K562 (cell line): ENCODE data around the gene GATM. TPM values are rescaled to one million over a fixed set of nuclear protein-coding genes. Genes with fewer than 3 reads are reported as not detected.

Source experiments
- ATAC-seq: fragments of 200-7000 bp; cut with Tn5 transposase; 3 replicates; pipeline ENCODE4 v1.9.1; 2020; ENCODE audit warnings: moderate library complexity
- BruUV-seq: library from RNA; stranded (reverse); fragments of 400-500 nt; replicated peaks from 2 replicates; lab custom pipeline; 2021; lab: Mats Ljungman, UMichigan
- CTCF ChIA-PET: fragments of 300-600 bp; formaldehyde crosslinking; extraction: SDS; loops from one replicate; lab custom pipeline; 2021; ENCODE audit warnings: low intra/inter-chr PET ratio; lab: Yijun Ruan, JAX
- POLR2A ChIA-PET: fragments of 300-600, 350-650 bp; sonication (Branson Sonifier 250); formaldehyde crosslinking; extraction: SDS; loops from one replicate; lab custom pipeline; 2021; ENCODE audit warnings: antibody characterized with exemption, inconsistent platforms; lab: Yijun Ruan, JAX
- DNase-seq, 4 experiments: peaks; one replicate each; pipeline versions ENCODE4 v3.0.0 to v3.0.0-alpha.2; 2011 to 2018; ENCODE audit warnings: low spot score in 3 of 4, mixed read lengths in 3 of 4; ENCODE audit errors: extremely low read depth in 1 of 4
- FAIRE-seq: peaks from 2 replicates; lab custom pipeline; 2011; peaks lifted over from hg19 to GRCh38; lab: Jason Lieb, UNC
- H2AFZ ChIP-seq: 2 replicates; pipeline ENCODE4 v1.6.0; 2011; ENCODE audit warnings: low read depth, low read length, control low read depth, inconsistent platforms
- H3K27ac ChIP-seq: fragments of 200-600 bp; 3 replicates; pipeline ENCODE4 v1.8.0; 2011; ENCODE audit warnings: low read depth, mild to moderate bottlenecking, control low read depth, inconsistent platforms, low read length, moderate library complexity, mixed read lengths; ENCODE audit errors: extremely low read depth
- H3K27me3 ChIP-seq, 2 experiments: fragments of 300-600 bp in 1 of 2; 2 replicates in 1 of 2; 3 replicates in 1 of 2; pipeline versions ENCODE4 v1.6.0 to v1.8.0; 2011; ENCODE audit warnings: inconsistent platforms in 2 of 2, low read length in 2 of 2, mild to moderate bottlenecking in 1 of 2, mixed read lengths in 1 of 2, moderate library complexity in 1 of 2; ENCODE audit not compliant: control insufficient read depth in 2 of 2, insufficient read depth in 2 of 2
- H3K36me3 ChIP-seq: fragments of 300-600 bp; 3 replicates; pipeline ENCODE4 v1.8.0; 2011; ENCODE audit warnings: mild to moderate bottlenecking, low read length, inconsistent platforms; ENCODE audit not compliant: control insufficient read depth, insufficient read depth
- H3K4me1 ChIP-seq, 2 experiments: fragments of 200-600 bp in 1 of 2; replicated peaks in 1 of 2; 2 replicates in 1 of 2; 3 replicates in 1 of 2; pipeline versions ENCODE4 v1.5.1 to v1.8.0; 2011; ENCODE audit warnings: inconsistent platforms in 2 of 2, low read length in 2 of 2, mild to moderate bottlenecking in 1 of 2, mixed read lengths in 1 of 2, moderate library complexity in 1 of 2; ENCODE audit not compliant: control insufficient read depth in 2 of 2, insufficient read depth in 2 of 2
- H3K4me2 ChIP-seq: 2 replicates; pipeline ENCODE4 v1.6.1; 2011; ENCODE audit warnings: low read length, control low read depth, inconsistent platforms, mixed read lengths; ENCODE audit not compliant: insufficient read depth
- H3K4me3 ChIP-seq: fragments of 200-600 bp; sonication (generic), shearing (Covaris generic); 2 replicates; pipeline ENCODE4 v1.5.1; 2016; ENCODE audit warnings: control low read depth, inconsistent platforms
- H3K79me2 ChIP-seq: fragments of 200-600 bp; 3 replicates; pipeline ENCODE4 v1.8.0; 2011; ENCODE audit warnings: low read length, inconsistent platforms; ENCODE audit not compliant: control insufficient read depth, insufficient read depth
- H3K9ac ChIP-seq, 2 experiments: 2 replicates each; pipeline versions ENCODE4 v1.6.0 to v1.6.1; 2011; ENCODE audit warnings: low read depth in 2 of 2, low read length in 2 of 2, control low read depth in 1 of 2, inconsistent platforms in 1 of 2, mild to moderate bottlenecking in 1 of 2, mixed read lengths in 1 of 2; ENCODE audit not compliant: insufficient read depth in 1 of 2
- H3K9me1 ChIP-seq: one replicate; pipeline ENCODE4 v1.6.0; 2011; ENCODE audit warnings: inconsistent platforms, mild to moderate bottlenecking, low read length, moderate library complexity; ENCODE audit not compliant: control insufficient read depth, insufficient read depth
- H3K9me3 ChIP-seq: replicated peaks from 2 replicates; pipeline ENCODE4 v1.5.1; 2011; ENCODE audit warnings: low read depth, low read length, inconsistent platforms; ENCODE audit not compliant: control insufficient read depth, insufficient read depth
- H4K20me1 ChIP-seq: replicated peaks from 2 replicates; pipeline ENCODE4 v1.6.1; 2011; ENCODE audit warnings: low read length, inconsistent platforms, mixed read lengths; ENCODE audit not compliant: control insufficient read depth, insufficient read depth
- C11orf30 ChIP-seq: fragments of 450-650 bp; IDR thresholded peaks from 2 replicates; pipeline ENCODE4 v1.6.1; 2016; ENCODE audit warnings: low read depth, mild to moderate bottlenecking
- ETS2 ChIP-seq: IDR thresholded peaks from 2 replicates; pipeline ENCODE4 v1.6.1; 2016; ENCODE audit warnings: borderline replicate concordance, missing genetic modification characterization, mild to moderate bottlenecking, moderate library complexity, missing compliant biosample characterization; ENCODE audit not compliant: poor library complexity, severe bottlenecking
- MAFF ChIP-seq: IDR thresholded peaks from 2 replicates; pipeline ENCODE4 v1.6.1; 2012; ENCODE audit warnings: low read length, improper control_type of control experiment
- MAFG ChIP-seq: fragments of 450-650 bp; conservative IDR thresholded peaks from 2 replicates; pipeline ENCODE4 v1.6.1; 2016; ENCODE audit warnings: missing genetic modification characterization, missing compliant biosample characterization
- MAFK ChIP-seq: IDR thresholded peaks from 2 replicates; pipeline ENCODE4 v1.6.1; 2011; ENCODE audit warnings: low read length, improper control_type of control experiment
- SRSF1 ChIP-seq: fragments of 200-400 bp; formaldehyde crosslinking; IDR thresholded peaks from 2 replicates; pipeline ENCODE4 v1.6.1; 2017; ENCODE audit warnings: mild to moderate bottlenecking, low read depth, low read length, moderate library complexity
- ZNF316 ChIP-seq: fragments of 450-650 bp; IDR thresholded peaks from 2 replicates; pipeline ENCODE4 v1.6.1; 2016
- WGBS: fragments of 100-300 bp; shearing (Covaris generic); methylation state at CpG from one replicate; pipeline ENCODE4 v1.1.6; 2016; ENCODE audit warnings: low coverage, mixed read lengths; ENCODE audit not compliant: insufficient coverage; ENCODE audit errors: missing lambda C conversion rate; 5-methylcytosine and 5-hydroxymethylcytosine counted together
- in situ Hi-C: fragments of 300-500 bp; cut with MboI; formaldehyde crosslinking; loops from 4 replicates; pipeline ENCODE4 v1.15.0; 2018; ENCODE audit warnings: inconsistent platforms, mixed read lengths
- intact Hi-C: fragments of 100-400 bp; cut with micrococcal nuclease; formaldehyde crosslinking; loops from 2 replicates; pipeline ENCODE4 v1.14.2; 2022
- polyA plus RNA-seq, 8 experiments: library from polyadenylated mRNA; depleted of rRNA in 4 of 8; stranded (reverse) in 5 of 8; unstranded in 3 of 8; fragments of >200 nt; fragmentation: Nextera tagmentation in 2 of 8; fragmentation: Illumina TruSeq in 1 of 8; extraction: Ambion mirVana in 2 of 8; extraction: Trizol in 1 of 8; gene quantifications; 2 replicates each; pipeline versions ENCODE4 v1.2.1 to v1.2.3, GENCODE V29; 2011 to 2014; ENCODE audit warnings: inconsistent platforms in 1 of 8, missing spikeins in 1 of 8
- total RNA-seq, 7 experiments: library from RNA; depleted of rRNA in 6 of 7; stranded (reverse); fragments of >200 nt in 6 of 7; fragmentation: Illumina TruSeq in 2 of 7; extraction: Trizol in 2 of 7; gene quantifications; 2 replicates each; pipeline versions ENCODE4 v1.2.1 to v1.2.3, GENCODE V29; 2011 to 2021; ENCODE audit warnings: low replicate concordance in 1 of 7

GATM gene
- total and polyA plus RNA-seq, 9 of the 15 experiments (the other 6 are each of a cell fraction or from before 2014, with no cell fraction given), result 0.11 to 1.1 (median 0.65) TPM

- POLR2A ChIA-PET, result no interaction called here
- CTCF ChIA-PET, result no interaction called here
- Histone ChIP-seq H3K27me3 (no peaks in the 10 kb centered on the region), H3K4me1 (peaks cover 7 to 9% of the 10 kb centered on the region in 2 experiments; a peak in 1 of 5 replicates), H3K9me1 (no peaks in the 10 kb centered on the region), H3K9me3 (no peaks in the 10 kb centered on the region), H3K4me2 (no peak overlapping the region), H4K20me1 (no peaks in the 10 kb centered on the region), H2AFZ (no peak overlapping the region), H3K27ac (no peak overlapping the region), H3K9ac (no peak overlapping the region), H3K79me2 (peaks cover 32% of the 10 kb centered on the region), H3K36me3 (peaks cover 68% of the 10 kb centered on the region), H3K4me3 (no peak overlapping the region)
- FAIRE-seq (no peak), ATAC-seq (no peak), DNase-seq (no peak)
- no peak for TF ChIP-seq ETS2
- TF ChIP-seq MAFF, result peak; percentile 69
- TF ChIP-seq SRSF1, result no peak
- peak; percentile 37; the same call in 1 of the 2 replicates for TF ChIP-seq MAFK
- TF ChIP-seq C11orf30, result peak; percentile 69
- peak; percentile 80 for TF ChIP-seq ZNF316
- TF ChIP-seq MAFG, result peak; percentile 45
- WGBS, result 67% methylated on average over 1 of the region's 1 CpG
- intact Hi-C loops (no loop called here), in situ Hi-C loops (no loop called here)
- no TSS peak for BruUV-seq
These were observed 29.4 kb upstream of the GATM start for GRCh38 chr15:45407786-45408185.
